LNCaP clone FGC (cell line): ENCODE results near the gene CPT1A.
A peak's percentile ranks its signal among the peaks of the same experiment; 100 is the strongest.

Experiments used
- DNase-seq: peaks from one replicate; pipeline ENCODE4 v3.0.0-alpha.2; 2011; ENCODE audit warnings: low read depth
- H3K4me3 ChIP-seq: 2 replicates; pipeline ENCODE4 v1.5.1; 2011; ENCODE audit warnings: mild to moderate bottlenecking, low read depth, low read length, control low read depth
- CTCF ChIP-seq: IDR thresholded peaks from 2 replicates; pipeline ENCODE4 v1.5.1; 2012; ENCODE audit warnings: mild to moderate bottlenecking; ENCODE audit not compliant: control insufficient read depth, insufficient read depth; ENCODE audit errors: extremely low read depth

The CPT1A gene

GRCh38 chr11:68751331-68751856, 90.3 kb downstream of the CPT1A start, which contains the start of gene TESMIN:
TESMIN (minus strand) TSS chr11:68751520; CDS start chr11:68750660, 860 bp downstream.
- TF ChIP-seq CTCF: no peak
- peak within 1 kb of the TSS; percentile 45 for H3K4me3 ChIP-seq
- DNase-seq: peak; percentile 37

- no peak for TF ChIP-seq CTCF
These were observed 90.8 kb downstream of the CPT1A start for GRCh38 chr11:68751004-68751325.

GRCh38 chr11:68750195-68751003, 91.3 kb downstream of the CPT1A start:
- no peak for TF ChIP-seq CTCF
- DNase-seq: no peak
- peak overlapping the region; percentile 45; the same call in 1 of the 2 replicates for H3K4me3 ChIP-seq

More at GRCh38 chr11:68751004-68751325, 90.8 kb downstream of the CPT1A start:
- DNase-seq: no peak
- peak overlapping the region; percentile 45 for H3K4me3 ChIP-seq

- no peak for DNase-seq
- H3K4me3 ChIP-seq: no peak overlapping the region
- TF ChIP-seq CTCF: no peak
These were observed 92.2 kb downstream of the CPT1A start for GRCh38 chr11:68749229-68750123.

GRCh38 chr11:68748061-68748460, 93.7 kb downstream of the CPT1A start:
- peak; percentile 63 for DNase-seq
- TF ChIP-seq CTCF: no peak
- no peak overlapping the region for H3K4me3 ChIP-seq

- TF ChIP-seq CTCF: no peak
- no peak overlapping the region for H3K4me3 ChIP-seq
- DNase-seq: no peak
These were observed 98.2 kb downstream of the CPT1A start for GRCh38 chr11:68743539-68743938.
